CD4-positive, alpha-beta T cell (primary cell): Measurements from ENCODE around the gene TSC22D1. TPM values are rescaled to one million over a fixed set of nuclear protein-coding genes. Genes with fewer than 3 reads are reported as not detected.

Experiments
- ATAC-seq: fragments of 200-7000 bp; cut with Tn5 transposase; one replicate; pipeline ENCODE4 v1.10.0; 2022; ENCODE audit warnings: mild to moderate bottlenecking; ENCODE audit not compliant: poor library complexity
- CTCF ChIA-PET: fragments of 350-600 bp; sonication (Branson Sonifier 250); formaldehyde crosslinking; loops from one replicate; lab custom pipeline; 2021; ENCODE audit warnings: antibody characterized with exemption, inconsistent platforms; lab: Charles Lee
- POLR2A ChIA-PET: fragments of 350-600 bp; sonication (Branson Sonifier 250); formaldehyde crosslinking; loops from one replicate; lab custom pipeline; 2021; ENCODE audit warnings: antibody characterized with exemption, inconsistent platforms; lab: Charles Lee
- DNase-seq, 14 experiments: peaks; one replicate each; pipeline ENCODE4 v3.0.0-alpha.2; 2013 to 2020; ENCODE audit warnings: mixed read lengths in 2 of 14
- H3K27ac ChIP-seq, 2 donors: one replicate each; pipeline versions ENCODE4 v1.5.1 to v1.7.0; 2013; ENCODE audit warnings: low read length in 2 of 2, low read depth in 1 of 2, mild to moderate bottlenecking in 1 of 2
- H3K27me3 ChIP-seq, 2 experiments: 1 replicate in 1 of 2; 2 replicates in 1 of 2; pipeline versions ENCODE4 v1.6.1 to v1.7.0; 2013; ENCODE audit warnings: low read length in 2 of 2, control low read depth in 1 of 2, mild to moderate bottlenecking in 1 of 2, moderate library complexity in 1 of 2; ENCODE audit not compliant: insufficient read depth in 2 of 2, control insufficient read depth in 1 of 2
- H3K36me3 ChIP-seq: one replicate; pipeline ENCODE4 v1.6.1; 2013; ENCODE audit warnings: low read length, control low read depth; ENCODE audit not compliant: insufficient read depth
- H3K4me1 ChIP-seq: one replicate; pipeline ENCODE4 v1.6.1; 2013; ENCODE audit warnings: low read length, control low read depth; ENCODE audit not compliant: insufficient read depth
- H3K4me3 ChIP-seq: one replicate; pipeline ENCODE4 v1.5.1; 2013; ENCODE audit warnings: mild to moderate bottlenecking, low read length, moderate library complexity
- H3K9me3 ChIP-seq, 2 experiments: 1 replicate in 1 of 2; 2 replicates in 1 of 2; pipeline versions ENCODE4 v1.6.1 to v1.7.0; 2013; ENCODE audit warnings: low read length in 2 of 2, mild to moderate bottlenecking in 2 of 2, control low read depth in 1 of 2, moderate library complexity in 1 of 2; ENCODE audit not compliant: control insufficient read depth in 1 of 2, insufficient read depth in 1 of 2
- H3K27ac Mint-ChIP-seq: one replicate; pipeline ENCODE4 v1.8.0; 2020; ENCODE audit warnings: mixed read lengths
- H3K27me3 Mint-ChIP-seq: one replicate; pipeline ENCODE4 v1.8.0; 2021; ENCODE audit warnings: mixed read lengths
- H3K36me3 Mint-ChIP-seq: one replicate; pipeline ENCODE4 v1.8.0; 2021; ENCODE audit warnings: low read depth, mixed read lengths
- H3K4me1 Mint-ChIP-seq: one replicate; pipeline ENCODE4 v1.8.0; 2021; ENCODE audit warnings: low read depth, mixed read lengths
- H3K4me3 Mint-ChIP-seq: one replicate; pipeline ENCODE4 v1.8.0; 2020; ENCODE audit warnings: mild to moderate bottlenecking, mixed read lengths
- H3K9me3 Mint-ChIP-seq: one replicate; pipeline ENCODE4 v1.8.0; 2020; ENCODE audit warnings: mixed read lengths
- CTCF ChIP-seq: fragments of 200-600 bp; IDR thresholded peaks from one replicate; pipeline ENCODE4 v1.8.0; 2022; ENCODE audit warnings: antibody characterized with exemption, mild to moderate bottlenecking
- intact Hi-C, 2 experiments: fragments of 100-400 bp; cut with DNase I in 1 of 2; cut with micrococcal nuclease in 1 of 2; formaldehyde crosslinking; loops; one replicate each; pipeline versions ENCODE4 v1.15.1 to v1.9.0; 2023 to 2025; cut with DNase I, micrococcal nuclease
- total RNA-seq, 174 experiments: library from RNA in 2 of 174; stranded (reverse) in 2 of 174; gene quantifications; one replicate each; pipeline ENCODE4 v1.2.3 and lab custom pipeline; 2021 to 2026

Gene TSC22D1
- total RNA-seq, 2 experiments from 2014 or later: 24.0 to 26.5 TPM

GRCh38 chr13:44592216-44592847, 16.2 kb upstream of the TSC22D1 start:
- intact Hi-C loops: no loop called here
- TF ChIP-seq CTCF: no peak

GRCh38 chr13:44591316-44591715, 15.2 kb upstream of the TSC22D1 start:
- no peak overlapping the region for H3K4me3 ChIP-seq
- Mint-ChIP-seq H3K9me3 (no peaks in the 10 kb centered on the region), H3K4me3 (no peak overlapping the region), H3K27ac (no peak overlapping the region), H3K27me3 (peaks cover 40% of the 10 kb centered on the region), H3K36me3 (no peaks in the 10 kb centered on the region), H3K4me1 (no peaks in the 10 kb centered on the region)
- TF ChIP-seq CTCF: no peak
- intact Hi-C loops: no loop called here
- no peaks in the 10 kb centered on the region for H3K9me3 ChIP-seq
- ChIA-PET POLR2A (no interaction called here), CTCF (no interaction called here)
- H3K27me3 ChIP-seq: peaks cover 0 to 4% of the 10 kb centered on the region in 2 experiments
- H3K27ac ChIP-seq: no peak overlapping the region
- DNase-seq (no peak), ATAC-seq (no peak)
- H3K36me3 ChIP-seq: no peaks in the 10 kb centered on the region
- H3K4me1 ChIP-seq: no peaks in the 10 kb centered on the region

More at GRCh38 chr13:44592216-44592847, 16.2 kb upstream of the TSC22D1 start:
- H3K9me3 ChIP-seq: no peaks in the 10 kb centered on the region
- H3K27me3 ChIP-seq: peaks cover 0 to 4% of the 10 kb centered on the region in 2 experiments
- no peak for ATAC-seq
- Mint-ChIP-seq H3K4me3 (no peak overlapping the region), H3K4me1 (no peaks in the 10 kb centered on the region), H3K36me3 (no peaks in the 10 kb centered on the region), H3K9me3 (no peaks in the 10 kb centered on the region), H3K27me3 (peaks cover 31% of the 10 kb centered on the region), H3K27ac (no peak overlapping the region)
- ChIA-PET POLR2A (no interaction called here), CTCF (no interaction called here)
- H3K36me3 ChIP-seq: no peaks in the 10 kb centered on the region
- DNase-seq: no peak
- no peak overlapping the region for H3K4me3 ChIP-seq
- H3K27ac ChIP-seq: no peak overlapping the region
- no peaks in the 10 kb centered on the region for H3K4me1 ChIP-seq

GRCh38 chr13:44583137-44583536, 7.0 kb upstream of the TSC22D1 start:
- intact Hi-C loops: no loop called here
- H3K4me1 ChIP-seq: peaks cover 2% of the 10 kb centered on the region
- Mint-ChIP-seq H3K27ac (no peak overlapping the region), H3K9me3 (no peaks in the 10 kb centered on the region), H3K4me3 (no peak overlapping the region), H3K36me3 (peaks cover 4% of the 10 kb centered on the region), H3K4me1 (peaks cover 5% of the 10 kb centered on the region), H3K27me3 (peaks cover 18% of the 10 kb centered on the region)
- ChIA-PET POLR2A (no interaction called here), CTCF (no interaction called here)
- peaks cover 0 to 3% of the 10 kb centered on the region in 2 experiments for H3K9me3 ChIP-seq
- H3K27ac ChIP-seq: no peak overlapping the region
- no peaks in the 10 kb centered on the region for H3K36me3 ChIP-seq
- no peak for DNase-seq
- no peak for TF ChIP-seq CTCF
- H3K4me3 ChIP-seq: no peak overlapping the region
- ATAC-seq: no peak
- H3K27me3 ChIP-seq: no peaks in the 10 kb centered on the region
